GM23338 (cell line): Measurements from ENCODE around the gene CDH4. TPM values are rescaled to one million over a fixed set of nuclear protein-coding genes. Genes with fewer than 3 reads are reported as not detected.

Experiments
- ATAC-seq: fragments of 200-7000 bp; cut with Tn5 transposase; 3 replicates; pipeline ENCODE4 v1.9.1; 2020
- DNase-seq: peaks from one replicate; pipeline ENCODE4 v3.0.0-alpha.2; 2015; ENCODE audit warnings: low spot score
- H2AFZ ChIP-seq: fragments of 200-600 bp; sonication (generic); 2 replicates; pipeline ENCODE4 v1.8.0; 2016; ENCODE audit warnings: antibody characterized with exemption, mild to moderate bottlenecking, moderate library complexity
- H3F3A ChIP-seq: fragments of 200-600 bp; sonication (generic); replicated peaks from 2 replicates; pipeline ENCODE4 v1.8.0; 2017; ENCODE audit warnings: antibody characterized with exemption, mixed run types, low read depth
- H3K27ac ChIP-seq: fragments of 200-600 bp; sonication (generic); 2 replicates; pipeline ENCODE4 v1.6.1; 2016; ENCODE audit warnings: low read depth
- H3K27me3 ChIP-seq: fragments of 200-600 bp; sonication (generic); 2 replicates; pipeline ENCODE4 v1.8.0; 2016; ENCODE audit warnings: mild to moderate bottlenecking, mixed run types, moderate library complexity; ENCODE audit not compliant: insufficient read depth
- H3K36me3 ChIP-seq: fragments of 200-600 bp; sonication (generic); 2 replicates; pipeline ENCODE4 v1.8.0; 2016; ENCODE audit warnings: mild to moderate bottlenecking; ENCODE audit not compliant: insufficient read depth
- H3K4me1 ChIP-seq: fragments of 200-600 bp; sonication (generic); 2 replicates; pipeline ENCODE4 v1.8.0; 2016; ENCODE audit warnings: mild to moderate bottlenecking, moderate library complexity; ENCODE audit not compliant: insufficient read depth
- H3K4me2 ChIP-seq: fragments of 200-600 bp; sonication (generic); 2 replicates; pipeline ENCODE4 v1.7.1; 2017; ENCODE audit warnings: mixed run types
- H3K4me3 ChIP-seq: fragments of 200-600 bp; sonication (generic); 2 replicates; pipeline ENCODE4 v1.6.1; 2016; ENCODE audit warnings: mixed run types
- H3K79me2 ChIP-seq: fragments of 200-600 bp; sonication (generic); replicated peaks from 2 replicates; pipeline ENCODE4 v1.8.0; 2017; ENCODE audit warnings: mild to moderate bottlenecking; ENCODE audit not compliant: insufficient read depth
- H3K9me2 ChIP-seq: fragments of 200-600 bp; sonication (generic); 2 replicates; pipeline ENCODE4 v1.8.0; 2017; ENCODE audit not compliant: insufficient read depth
- H4K20me1 ChIP-seq: fragments of 200-600 bp; sonication (generic); replicated peaks from 2 replicates; pipeline ENCODE4 v1.8.0; 2017; ENCODE audit warnings: mild to moderate bottlenecking; ENCODE audit not compliant: insufficient read depth
- H3K27ac Mint-ChIP-seq: 2 replicates; pipeline ENCODE4 v1.8.0; 2020; ENCODE audit warnings: inconsistent platforms, mild to moderate bottlenecking, moderate library complexity, mixed read lengths
- H3K27me3 Mint-ChIP-seq: 3 replicates; pipeline ENCODE4 v1.8.0; 2022; ENCODE audit warnings: low read depth, mild to moderate bottlenecking, moderate library complexity, mixed read lengths, inconsistent platforms; ENCODE audit not compliant: insufficient read depth, poor library complexity
- H3K36me3 Mint-ChIP-seq: 3 replicates; pipeline ENCODE4 v1.8.0; 2021; ENCODE audit warnings: low read depth, mild to moderate bottlenecking, inconsistent platforms, moderate library complexity, mixed read lengths
- H3K4me1 Mint-ChIP-seq: 3 replicates; pipeline ENCODE4 v1.8.0; 2020; ENCODE audit warnings: mild to moderate bottlenecking, inconsistent platforms, mixed read lengths
- H3K4me3 Mint-ChIP-seq: 3 replicates; pipeline ENCODE4 v1.8.0; 2021; ENCODE audit warnings: moderate library complexity, mild to moderate bottlenecking, inconsistent platforms, mixed read lengths
- H3K9me3 Mint-ChIP-seq: 3 replicates; pipeline ENCODE4 v1.8.0; 2020; ENCODE audit warnings: moderate library complexity, mild to moderate bottlenecking, inconsistent platforms, mixed read lengths
- CREB1 ChIP-seq: fragments of 250-450 bp; sonication (Bioruptor Pico); IDR thresholded peaks from 2 replicates; pipeline ENCODE4 v1.5.0; 2020; ENCODE audit warnings: low read depth, mild to moderate bottlenecking, moderate library complexity
- EZH2 ChIP-seq: fragments of 200-600 bp; sonication (generic); IDR thresholded peaks from one replicate; pipeline ENCODE4 v1.8.0; 2017; ENCODE audit warnings: antibody characterized with exemption, mild to moderate bottlenecking, low read depth; ENCODE audit not compliant: unreplicated experiment
- EZH2phosphoT487 ChIP-seq: fragments of 200-600 bp; sonication (generic); IDR thresholded peaks from one replicate; pipeline ENCODE4 v1.8.1; 2018; ENCODE audit warnings: antibody characterized with exemption; ENCODE audit not compliant: unreplicated experiment
- JUNB ChIP-seq: IDR thresholded peaks from one replicate; pipeline ENCODE4 v1.6.1; 2016; ENCODE audit warnings: antibody characterized with exemption; ENCODE audit not compliant: unreplicated experiment
- NANOG ChIP-seq: IDR thresholded peaks from 2 replicates; pipeline ENCODE4 v1.6.1; 2016; ENCODE audit warnings: antibody characterized with exemption, borderline replicate concordance
- POLR2AphosphoS5 ChIP-seq: IDR thresholded peaks from 2 replicates; pipeline ENCODE4 v1.6.1; 2016; ENCODE audit warnings: antibody characterized with exemption, low read depth
- STAT1 ChIP-seq: IDR thresholded peaks from one replicate; pipeline ENCODE4 v1.6.1; 2016; ENCODE audit warnings: antibody characterized with exemption; ENCODE audit not compliant: unreplicated experiment
- ZNF114 ChIP-seq: fragments of 250-450 bp; sonication (Bioruptor Pico); IDR thresholded peaks from 2 replicates; pipeline ENCODE4 v1.5.0; 2020; ENCODE audit warnings: mild to moderate bottlenecking, moderate library complexity
- ZNF331 ChIP-seq: fragments of 250-450 bp; sonication (Bioruptor Pico); IDR thresholded peaks from 2 replicates; pipeline ENCODE4 v1.5.0; 2020; ENCODE audit warnings: low read depth, mild to moderate bottlenecking, moderate library complexity
- polyA plus RNA-seq: library from polyadenylated mRNA; unstranded; fragments of >200 nt; fragmentation: Nextera tagmentation; extraction: Ambion mirVana; gene quantifications from 2 replicates; pipeline ENCODE4 v1.2.1, GENCODE V29; 2016
- total RNA-seq: library from RNA; depleted of rRNA; stranded (reverse); fragments of >200 nt; shearing (Covaris generic); gene quantifications from 2 replicates; pipeline ENCODE4 v1.2.3, GENCODE V29; 2014
- TF ChIP-seq, protein P1 (sequence below): IDR thresholded peaks from one replicate; pipeline ENCODE4 v1.6.1; 2018; ENCODE audit warnings: antibody characterized with exemption; ENCODE audit not compliant: unreplicated experiment
- TF ChIP-seq, protein P2 (sequence below), 2 experiments: fragments of 200-600 bp in 1 of 2; sonication (generic) in 1 of 2; conservative IDR thresholded peaks; 2 replicates each; pipeline versions ENCODE4 v1.5.1 to v1.6.1; 2016 to 2017; ENCODE audit warnings: antibody characterized with exemption in 2 of 2, low read depth in 2 of 2, mild to moderate bottlenecking in 2 of 2, moderate library complexity in 1 of 2

CDH4 gene
- total and polyA plus RNA-seq, 2 experiments from 2014 or later: 1.2 to 4.2 TPM

DNA sequence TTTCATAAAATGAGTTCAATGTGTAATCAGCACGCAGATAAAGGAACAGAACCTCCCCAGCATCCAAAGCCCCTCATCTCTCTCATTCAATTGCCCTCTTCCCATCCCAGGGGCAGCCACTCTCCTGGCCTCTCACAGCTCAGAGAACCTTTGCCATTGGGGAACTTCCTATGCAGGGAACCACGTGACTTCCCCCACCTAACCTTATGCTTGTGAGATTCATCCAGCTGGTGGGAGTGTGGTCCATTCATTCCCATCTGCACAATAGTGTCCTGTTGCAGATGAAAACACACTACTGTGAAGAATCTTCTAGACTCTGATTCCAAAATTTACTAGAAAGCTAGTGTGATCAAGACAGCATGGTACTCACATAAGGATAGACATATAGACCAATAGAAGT is 299.3 kb downstream of the CDH4 start (continued):
- no peak for TF ChIP-seq JUNB
- TF ChIP-seq, protein P1, sequence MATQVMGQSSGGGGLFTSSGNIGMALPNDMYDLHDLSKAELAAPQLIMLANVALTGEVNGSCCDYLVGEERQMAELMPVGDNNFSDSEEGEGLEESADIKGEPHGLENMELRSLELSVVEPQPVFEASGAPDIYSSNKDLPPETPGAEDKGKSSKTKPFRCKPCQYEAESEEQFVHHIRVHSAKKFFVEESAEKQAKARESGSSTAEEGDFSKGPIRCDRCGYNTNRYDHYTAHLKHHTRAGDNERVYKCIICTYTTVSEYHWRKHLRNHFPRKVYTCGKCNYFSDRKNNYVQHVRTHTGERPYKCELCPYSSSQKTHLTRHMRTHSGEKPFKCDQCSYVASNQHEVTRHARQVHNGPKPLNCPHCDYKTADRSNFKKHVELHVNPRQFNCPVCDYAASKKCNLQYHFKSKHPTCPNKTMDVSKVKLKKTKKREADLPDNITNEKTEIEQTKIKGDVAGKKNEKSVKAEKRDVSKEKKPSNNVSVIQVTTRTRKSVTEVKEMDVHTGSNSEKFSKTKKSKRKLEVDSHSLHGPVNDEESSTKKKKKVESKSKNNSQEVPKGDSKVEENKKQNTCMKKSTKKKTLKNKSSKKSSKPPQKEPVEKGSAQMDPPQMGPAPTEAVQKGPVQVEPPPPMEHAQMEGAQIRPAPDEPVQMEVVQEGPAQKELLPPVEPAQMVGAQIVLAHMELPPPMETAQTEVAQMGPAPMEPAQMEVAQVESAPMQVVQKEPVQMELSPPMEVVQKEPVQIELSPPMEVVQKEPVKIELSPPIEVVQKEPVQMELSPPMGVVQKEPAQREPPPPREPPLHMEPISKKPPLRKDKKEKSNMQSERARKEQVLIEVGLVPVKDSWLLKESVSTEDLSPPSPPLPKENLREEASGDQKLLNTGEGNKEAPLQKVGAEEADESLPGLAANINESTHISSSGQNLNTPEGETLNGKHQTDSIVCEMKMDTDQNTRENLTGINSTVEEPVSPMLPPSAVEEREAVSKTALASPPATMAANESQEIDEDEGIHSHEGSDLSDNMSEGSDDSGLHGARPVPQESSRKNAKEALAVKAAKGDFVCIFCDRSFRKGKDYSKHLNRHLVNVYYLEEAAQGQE: no peak
- TF ChIP-seq ZNF114: no peak
- TF ChIP-seq NANOG: no peak
- TF ChIP-seq ZNF331 (CRISPR knock-in tag): no peak
- no peak for TF ChIP-seq POLR2AphosphoS5
- no peak for TF ChIP-seq EZH2phosphoT487

DNA sequence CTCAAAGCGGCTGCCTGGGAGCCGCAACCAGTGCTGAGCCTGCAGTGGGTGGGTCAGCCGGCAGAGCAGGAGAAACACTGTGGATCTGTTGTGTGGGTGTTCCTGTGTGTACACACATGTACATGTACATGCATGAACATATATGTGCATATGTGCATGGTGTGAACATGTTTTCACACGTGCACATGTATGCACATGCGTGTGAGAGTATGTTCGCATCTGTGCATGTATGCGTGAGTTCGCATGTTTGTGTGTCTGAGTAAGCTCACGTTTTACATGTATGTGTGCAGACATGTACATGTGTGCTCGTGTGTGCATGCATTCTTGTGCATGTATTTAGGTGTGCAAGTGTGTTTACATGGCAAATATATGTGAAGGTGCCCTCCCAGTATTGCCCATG is 302.6 kb downstream of the CDH4 start:
- no peak overlapping the region for H3K4me2 ChIP-seq
- peaks cover 6% of the 10 kb centered on the region for H3K4me1 Mint-ChIP-seq
- H3K36me3 ChIP-seq: peaks cover 12% of the 10 kb centered on the region; the same call in 1 of the 2 replicates
- no peak overlapping the region for H3K27ac ChIP-seq
- H3F3A ChIP-seq: peaks cover 6% of the 10 kb centered on the region; the same call in 1 of the 2 replicates
- peaks cover 12% of the 10 kb centered on the region; the same call in 2 of the 3 replicates for H3K36me3 Mint-ChIP-seq
- no peaks in the 10 kb centered on the region for H3K4me1 ChIP-seq
- ATAC-seq (no peak), DNase-seq (no peak)
- no peaks in the 10 kb centered on the region for H3K27me3 ChIP-seq
- H3K9me2 ChIP-seq: peaks cover 9% of the 10 kb centered on the region; the same call in 1 of the 2 replicates
- H2AFZ ChIP-seq: no peak overlapping the region
- no peak for TF ChIP-seq NANOG
- no peak for TF ChIP-seq JUNB
- no peak for TF ChIP-seq ZNF331 (CRISPR knock-in tag)
- no peak for TF ChIP-seq POLR2AphosphoS5
- TF ChIP-seq EZH2phosphoT487: no peak
- no peak for TF ChIP-seq EZH2
- no peak for TF ChIP-seq CREB1 (CRISPR knock-in tag)
- peaks cover 19% of the 10 kb centered on the region for H3K9me3 Mint-ChIP-seq
- H3K27me3 Mint-ChIP-seq: peaks cover 11% of the 10 kb centered on the region
- no peaks in the 10 kb centered on the region for H4K20me1 ChIP-seq
- H3K79me2 ChIP-seq: no peaks in the 10 kb centered on the region
- H3K4me3 ChIP-seq: no peak overlapping the region
- no peak overlapping the region for H3K4me3 Mint-ChIP-seq
- H3K27ac Mint-ChIP-seq: no peak overlapping the region

DNA sequence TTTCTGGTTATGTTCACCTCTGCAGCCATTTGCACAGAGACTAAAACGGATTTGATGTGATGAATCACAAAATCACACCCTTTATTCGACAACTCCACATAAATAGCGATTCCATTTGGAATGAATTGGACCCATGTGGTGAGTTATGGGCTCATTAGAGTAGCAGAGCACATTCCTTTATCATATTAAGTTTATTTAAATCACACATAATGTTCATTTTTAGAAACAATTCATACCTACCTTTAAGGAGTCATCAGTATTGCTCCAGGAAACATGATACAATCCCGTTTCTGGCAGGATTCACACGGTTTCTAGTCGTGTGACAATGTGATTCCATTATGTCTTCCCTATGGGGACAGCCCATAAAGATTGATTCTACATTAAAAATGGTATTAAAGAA is 303.5 kb downstream of the CDH4 start:
- no peak overlapping the region for H3K4me2 ChIP-seq
- Mint-ChIP-seq H3K9me3 (peaks cover 19% of the 10 kb centered on the region), H3K27ac (no peak overlapping the region), H3K4me1 (peaks cover 11% of the 10 kb centered on the region), H3K36me3 (peaks cover 12% of the 10 kb centered on the region; the same call in 2 of the 3 replicates), H3K4me3 (no peak overlapping the region), H3K27me3 (peaks cover 11% of the 10 kb centered on the region)
- no peaks in the 10 kb centered on the region for H3K4me1 ChIP-seq
- no peak overlapping the region for H2AFZ ChIP-seq
- peaks cover 9% of the 10 kb centered on the region; the same call in 1 of the 2 replicates for H3K9me2 ChIP-seq
- H3K4me3 ChIP-seq: no peak overlapping the region
- peaks cover 6% of the 10 kb centered on the region; the same call in 1 of the 2 replicates for H3F3A ChIP-seq
- DNase-seq (no peak), ATAC-seq (no peak)
- no peaks in the 10 kb centered on the region for H3K79me2 ChIP-seq
- H3K27me3 ChIP-seq: no peaks in the 10 kb centered on the region
- H3K27ac ChIP-seq: no peak overlapping the region
- peaks cover 12% of the 10 kb centered on the region; the same call in 1 of the 2 replicates for H3K36me3 ChIP-seq
- no peaks in the 10 kb centered on the region for H4K20me1 ChIP-seq
- no peak for TF ChIP-seq ZNF114
- no peak for TF ChIP-seq POLR2AphosphoS5
- TF ChIP-seq CREB1 (CRISPR knock-in tag): no peak
- TF ChIP-seq EZH2: no peak
- TF ChIP-seq NANOG: no peak
- no peak for TF ChIP-seq STAT1
- TF ChIP-seq, protein P2, sequence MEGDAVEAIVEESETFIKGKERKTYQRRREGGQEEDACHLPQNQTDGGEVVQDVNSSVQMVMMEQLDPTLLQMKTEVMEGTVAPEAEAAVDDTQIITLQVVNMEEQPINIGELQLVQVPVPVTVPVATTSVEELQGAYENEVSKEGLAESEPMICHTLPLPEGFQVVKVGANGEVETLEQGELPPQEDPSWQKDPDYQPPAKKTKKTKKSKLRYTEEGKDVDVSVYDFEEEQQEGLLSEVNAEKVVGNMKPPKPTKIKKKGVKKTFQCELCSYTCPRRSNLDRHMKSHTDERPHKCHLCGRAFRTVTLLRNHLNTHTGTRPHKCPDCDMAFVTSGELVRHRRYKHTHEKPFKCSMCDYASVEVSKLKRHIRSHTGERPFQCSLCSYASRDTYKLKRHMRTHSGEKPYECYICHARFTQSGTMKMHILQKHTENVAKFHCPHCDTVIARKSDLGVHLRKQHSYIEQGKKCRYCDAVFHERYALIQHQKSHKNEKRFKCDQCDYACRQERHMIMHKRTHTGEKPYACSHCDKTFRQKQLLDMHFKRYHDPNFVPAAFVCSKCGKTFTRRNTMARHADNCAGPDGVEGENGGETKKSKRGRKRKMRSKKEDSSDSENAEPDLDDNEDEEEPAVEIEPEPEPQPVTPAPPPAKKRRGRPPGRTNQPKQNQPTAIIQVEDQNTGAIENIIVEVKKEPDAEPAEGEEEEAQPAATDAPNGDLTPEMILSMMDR (conservative IDR thresholded peaks at IDR 0.05; ENCODE audit: low read depth in 2 of 2): no peak
- no peak for TF ChIP-seq ZNF331 (CRISPR knock-in tag)
- TF ChIP-seq EZH2phosphoT487: no peak
